Skeletal muscle satellite cell (primary cell): ENCODE measurements around the gene TBC1D9.
"Not testable (repeated sequence)": the region's sequence is repeated elsewhere in the genome, so short reads cannot be mapped to it uniquely, and the experiment has no call there.

Experiments used
- H3K27me3 ChIP-seq: 2 replicates; pipeline ENCODE4 v1.7.0; 2013; ENCODE audit warnings: low read length; ENCODE audit not compliant: control insufficient read depth, insufficient read depth
- H3K36me3 ChIP-seq: 2 replicates; pipeline ENCODE4 v1.7.0; 2013; ENCODE audit warnings: mild to moderate bottlenecking, control low read depth, low read length; ENCODE audit not compliant: insufficient read depth
- H3K4me1 ChIP-seq: 2 replicates; pipeline ENCODE4 v1.7.0; 2013; ENCODE audit warnings: low read length; ENCODE audit not compliant: control insufficient read depth, insufficient read depth
- H3K4me2 ChIP-seq: 2 replicates; pipeline ENCODE4 v1.7.0; 2013; ENCODE audit warnings: mild to moderate bottlenecking, low read length
- H3K4me3 ChIP-seq: 2 replicates; pipeline ENCODE4 v1.7.0; 2013; ENCODE audit warnings: low read length
- H3K9ac ChIP-seq: 2 replicates; pipeline ENCODE4 v1.7.0; 2013; ENCODE audit warnings: mild to moderate bottlenecking, low read depth, low read length, moderate library complexity
- H3K9me3 ChIP-seq: replicated peaks from 2 replicates; pipeline ENCODE4 v1.7.0; 2013; ENCODE audit warnings: mild to moderate bottlenecking, control low read depth, low read length

TBC1D9 gene

DNA sequence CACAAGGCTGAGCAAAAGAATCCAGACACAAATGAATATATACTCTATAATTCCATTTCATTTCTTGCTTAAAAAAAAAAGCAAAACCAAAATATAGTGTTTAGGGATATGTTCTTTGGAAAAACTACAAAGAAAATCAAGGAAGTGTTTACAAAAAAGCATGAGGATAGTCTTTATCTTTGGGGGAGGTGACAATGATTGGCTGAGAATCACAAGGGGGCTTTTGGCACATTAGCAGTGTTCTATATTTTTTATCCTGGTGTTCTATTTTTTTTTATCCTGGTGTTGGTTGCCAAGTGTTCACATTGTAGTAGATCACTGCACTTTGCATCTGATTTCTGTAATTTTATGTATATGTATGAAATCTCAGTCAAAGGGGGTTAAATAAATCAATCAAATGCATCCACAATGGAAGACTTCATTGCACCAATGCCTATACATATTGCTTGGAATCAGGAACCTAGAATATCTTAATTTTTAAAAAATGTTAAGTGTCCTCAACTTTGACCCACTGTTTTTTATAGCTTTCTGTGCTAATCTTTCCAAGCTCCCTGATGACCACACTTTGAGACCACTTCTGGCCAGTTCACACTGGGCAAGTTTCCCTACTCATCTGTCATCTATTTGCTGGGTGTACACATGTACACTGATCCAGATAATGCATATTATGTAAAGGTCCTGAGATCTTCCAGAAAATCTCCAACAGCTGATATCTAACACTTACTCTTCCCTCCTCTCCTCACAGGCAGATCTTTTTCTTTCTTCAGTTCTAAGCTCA, 3.7 kb downstream of the TBC1D9 start:
- H3K27me3 ChIP-seq = no peaks in the 10 kb centered on the region
- no peaks in the 10 kb centered on the region for H3K36me3 ChIP-seq
- H3K4me3 ChIP-seq = no peak overlapping the region
- no peak overlapping the region for H3K9ac ChIP-seq
- H3K4me2 ChIP-seq = no peak overlapping the region
- H3K9me3 ChIP-seq = no peaks in the 10 kb centered on the region
- peaks cover 7% of the 10 kb centered on the region for H3K4me1 ChIP-seq

DNA sequence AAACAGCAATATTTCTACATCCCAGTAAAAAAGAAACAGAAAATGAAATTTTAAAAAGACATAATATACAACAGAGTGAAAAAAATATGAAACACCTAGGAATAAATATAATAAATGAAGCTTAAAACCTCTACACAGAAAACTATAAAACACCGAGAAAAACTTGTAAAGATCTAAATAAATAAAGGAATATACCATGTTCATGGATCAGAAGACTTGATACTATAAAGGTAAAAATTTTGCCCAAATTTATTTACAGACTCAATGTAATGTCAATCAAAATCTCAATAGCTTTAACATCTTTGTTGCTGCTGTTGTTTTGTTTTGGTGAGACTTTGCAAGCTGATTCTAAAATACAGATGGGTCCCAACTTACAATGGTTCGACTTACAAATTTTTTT, 5.7 kb downstream of the TBC1D9 start:
- no peaks in the 10 kb centered on the region for H3K9me3 ChIP-seq
- H3K4me1 ChIP-seq = no peaks in the 10 kb centered on the region
- H3K4me3 ChIP-seq = no peak overlapping the region
- no peak overlapping the region for H3K9ac ChIP-seq
- no peak overlapping the region for H3K4me2 ChIP-seq
- no peaks in the 10 kb centered on the region for H3K27me3 ChIP-seq
- no peaks in the 10 kb centered on the region for H3K36me3 ChIP-seq

DNA sequence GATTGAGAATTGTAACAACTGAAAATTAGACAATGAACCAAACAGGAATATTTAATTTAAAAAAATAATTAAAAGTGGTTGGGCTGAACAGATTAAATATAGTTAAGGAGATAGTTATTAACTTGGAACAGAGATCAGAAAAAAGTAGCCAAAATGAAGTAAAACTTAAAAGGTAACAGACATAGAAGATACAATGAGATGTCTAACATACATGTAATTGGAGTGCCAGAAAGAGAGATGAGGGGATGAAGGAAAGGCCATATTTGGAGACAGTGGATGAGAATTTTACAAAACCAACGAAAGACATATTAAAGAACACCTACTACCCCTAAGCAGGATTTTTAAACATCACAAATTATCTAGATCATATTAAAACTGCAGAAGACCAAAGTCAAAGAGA, 8.0 kb downstream of the TBC1D9 start:
- no peaks in the 10 kb centered on the region for H3K27me3 ChIP-seq
- H3K36me3 ChIP-seq = no peaks in the 10 kb centered on the region
- no peak overlapping the region for H3K4me2 ChIP-seq
- no peak overlapping the region for H3K9ac ChIP-seq
- H3K9me3 ChIP-seq = no peaks in the 10 kb centered on the region
- peaks cover 6% of the 10 kb centered on the region for H3K4me1 ChIP-seq
- H3K4me3 ChIP-seq = no peak overlapping the region

DNA sequence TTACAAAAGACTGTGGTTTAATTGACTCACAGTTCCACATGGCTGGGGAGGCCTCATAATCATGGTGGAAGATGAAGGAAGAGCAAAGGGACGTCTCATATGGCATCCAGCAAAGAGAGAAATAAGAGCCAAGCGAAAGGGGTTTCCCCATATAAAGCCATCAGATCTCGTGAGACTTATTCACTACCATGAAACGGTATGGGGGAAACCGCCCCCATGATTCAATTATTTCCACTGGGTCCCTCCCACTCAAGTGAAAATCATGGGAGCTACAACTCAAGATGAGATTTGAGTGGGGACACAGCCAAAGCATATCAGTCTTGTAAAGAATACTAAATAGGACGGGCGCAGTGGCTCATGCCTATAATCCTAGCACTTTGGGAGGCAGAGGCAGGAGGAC, 9.6 kb downstream of the TBC1D9 start:
- H3K4me1 ChIP-seq = peaks cover 14% of the 10 kb centered on the region
- not testable (repeated sequence) for H3K9me3 ChIP-seq, H3K27me3 ChIP-seq, H3K4me2 ChIP-seq, H3K4me3 ChIP-seq, H3K36me3 ChIP-seq, H3K9ac ChIP-seq

DNA sequence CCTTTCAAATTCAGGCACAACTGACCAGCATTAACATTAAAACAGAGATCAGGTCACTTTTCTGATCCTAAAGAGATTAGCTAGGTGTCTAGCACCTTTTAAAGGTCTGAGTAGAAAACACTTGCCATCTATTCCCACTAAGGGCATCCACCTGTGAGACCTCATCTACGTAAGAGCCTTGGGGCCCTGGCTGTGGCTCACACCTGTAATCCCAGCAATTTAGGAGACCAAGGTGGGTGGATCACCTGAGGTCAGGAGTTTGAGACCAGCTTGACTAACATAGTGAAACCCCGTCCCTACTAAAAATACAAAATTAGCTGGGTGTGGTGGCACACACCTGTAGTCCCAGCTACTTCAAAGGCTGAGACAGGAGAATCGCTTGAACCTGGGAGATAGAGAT, 11.8 kb downstream of the TBC1D9 start:
- H3K4me3 ChIP-seq = no peak overlapping the region
- no peak overlapping the region for H3K9ac ChIP-seq
- H3K4me2 ChIP-seq = no peak overlapping the region
- H3K27me3 ChIP-seq = no peaks in the 10 kb centered on the region
- peaks cover 14% of the 10 kb centered on the region for H3K4me1 ChIP-seq
- no peaks in the 10 kb centered on the region for H3K9me3 ChIP-seq
- H3K36me3 ChIP-seq = no peaks in the 10 kb centered on the region

DNA sequence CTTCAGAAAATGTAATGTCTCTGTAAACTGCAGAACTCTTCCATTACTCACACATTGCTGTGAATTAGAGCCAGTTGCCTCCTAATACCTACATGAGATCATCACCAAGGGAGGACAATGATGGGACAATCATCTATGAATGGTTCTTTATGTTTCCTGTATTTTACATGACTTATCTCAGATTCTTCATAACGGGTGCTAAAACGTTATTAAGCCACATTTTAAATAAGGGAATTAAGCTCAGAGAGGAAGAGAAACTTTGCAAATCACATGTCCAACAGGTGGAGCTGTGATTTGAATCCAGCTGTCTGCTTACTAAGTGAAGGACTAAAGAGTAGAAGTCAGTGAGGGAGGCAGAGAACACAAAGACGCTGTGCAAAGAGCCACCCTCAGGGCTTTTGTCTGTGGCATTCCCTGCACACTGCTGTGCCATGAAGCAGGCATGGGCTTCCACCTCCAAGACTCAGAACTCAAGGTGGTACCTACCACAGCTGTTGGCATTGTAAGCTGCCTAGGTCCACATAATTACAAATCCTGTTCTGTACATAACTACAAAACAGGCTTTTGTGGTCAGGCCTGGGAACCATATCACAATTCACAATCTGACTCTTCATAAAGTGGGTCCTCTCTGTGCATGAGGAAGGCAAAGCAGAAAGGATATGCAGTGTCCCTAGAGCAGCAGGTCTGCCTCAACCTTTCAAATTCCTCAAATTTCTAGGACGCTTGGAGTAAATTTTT, 12.8 kb downstream of the TBC1D9 start:
- no peak overlapping the region for H3K4me2 ChIP-seq
- H3K9me3 ChIP-seq = no peaks in the 10 kb centered on the region
- H3K9ac ChIP-seq = no peak overlapping the region
- no peaks in the 10 kb centered on the region for H3K27me3 ChIP-seq
- no peaks in the 10 kb centered on the region for H3K36me3 ChIP-seq
- no peak overlapping the region for H3K4me3 ChIP-seq
- peaks cover 14% of the 10 kb centered on the region for H3K4me1 ChIP-seq

DNA sequence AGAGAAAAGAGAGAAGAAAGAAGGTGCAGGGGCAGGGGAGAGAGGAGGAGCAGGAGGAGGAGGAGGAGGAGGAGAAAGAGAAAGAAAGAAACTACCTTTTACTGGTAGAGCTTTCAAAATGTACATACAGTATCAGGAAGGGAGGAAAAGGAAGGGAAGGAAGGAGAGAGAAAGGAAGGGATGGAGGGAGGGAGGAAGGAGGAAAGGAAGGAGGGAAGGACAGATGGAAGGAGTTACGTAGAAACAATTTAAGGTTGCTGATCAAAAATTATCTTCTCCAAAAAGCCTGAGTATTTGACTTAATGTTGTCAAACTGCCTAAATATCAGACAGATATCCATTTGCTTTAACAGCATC, 13.4 kb downstream of the TBC1D9 start:
- Histone ChIP-seq H3K4me3 (no peak overlapping the region), H3K9ac (no peak overlapping the region), H3K4me1 (peaks cover 14% of the 10 kb centered on the region)

DNA sequence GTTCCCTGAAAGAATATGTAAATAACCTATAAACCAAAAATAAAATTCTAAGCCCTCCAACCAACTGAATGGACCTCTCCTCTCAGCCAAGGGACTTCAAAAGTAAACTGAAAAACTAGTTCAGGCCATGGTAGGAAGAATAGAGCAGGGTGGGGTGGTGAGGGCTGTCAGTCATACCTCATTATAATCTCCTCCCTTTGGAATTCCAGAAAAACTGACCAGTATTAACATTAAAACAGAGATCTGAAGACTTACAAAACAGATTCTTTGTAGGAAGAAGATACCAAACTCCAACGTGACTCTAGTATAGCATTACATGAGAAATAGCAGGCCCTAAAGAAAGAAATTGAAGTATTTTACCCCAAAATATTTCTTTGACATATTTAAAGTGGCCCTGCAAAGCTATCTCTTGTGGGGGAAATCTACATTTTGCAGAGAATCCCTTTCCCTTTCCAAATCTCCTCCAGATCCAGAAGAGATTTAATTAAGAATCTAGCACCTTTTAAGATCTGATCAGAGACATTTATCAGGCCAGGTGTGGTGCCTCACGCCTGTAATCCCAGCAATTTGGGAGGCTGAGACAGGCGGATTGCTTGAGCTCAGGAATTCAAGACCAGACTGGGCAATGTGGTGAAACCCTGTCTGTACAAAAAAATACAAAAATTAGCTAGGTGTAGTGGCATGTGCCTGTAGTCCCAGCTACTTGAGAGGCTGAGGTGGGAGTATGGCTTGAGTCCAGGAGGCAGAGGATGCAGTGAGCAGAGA, 15.1 kb downstream of the TBC1D9 start:
- H3K4me2 ChIP-seq = no peak overlapping the region
- no peak overlapping the region for H3K9ac ChIP-seq
- H3K9me3 ChIP-seq = no peaks in the 10 kb centered on the region
- peaks cover 14% of the 10 kb centered on the region for H3K4me1 ChIP-seq
- no peaks in the 10 kb centered on the region for H3K27me3 ChIP-seq
- no peaks in the 10 kb centered on the region for H3K36me3 ChIP-seq
- no peak overlapping the region for H3K4me3 ChIP-seq

More for the DNA sequence above, 13.4 kb downstream of the TBC1D9 start:
- peak overlapping the region; percentile 54 for H3K4me2 ChIP-seq
- no peaks in the 10 kb centered on the region for H3K9me3 ChIP-seq
- H3K27me3 ChIP-seq = no peaks in the 10 kb centered on the region
- no peaks in the 10 kb centered on the region for H3K36me3 ChIP-seq

DNA sequence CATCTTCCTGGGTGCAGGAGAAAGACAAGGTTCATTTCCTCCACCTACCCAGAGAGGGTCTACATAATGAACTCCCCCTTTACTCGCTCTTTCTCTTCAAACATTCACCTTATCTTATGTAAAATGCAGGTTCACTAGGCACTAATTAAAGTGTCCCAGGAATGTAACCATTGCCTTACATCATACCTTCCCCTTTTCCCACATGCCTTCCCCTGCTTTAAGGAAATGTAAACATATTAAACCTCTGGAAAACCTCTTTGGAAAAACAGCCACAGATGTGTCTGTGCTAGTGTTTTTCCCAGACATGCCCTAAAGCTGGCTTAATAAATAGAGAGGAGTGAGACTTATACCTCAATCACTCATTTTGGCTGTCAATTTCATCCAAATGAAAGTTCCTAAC, 15.8 kb downstream of the TBC1D9 start:
- H3K4me1 ChIP-seq = peaks cover 14% of the 10 kb centered on the region
- H3K9me3 ChIP-seq = no peaks in the 10 kb centered on the region
- H3K27me3 ChIP-seq = no peaks in the 10 kb centered on the region
- H3K9ac ChIP-seq = no peak overlapping the region
- no peak overlapping the region for H3K4me2 ChIP-seq
- H3K36me3 ChIP-seq = no peaks in the 10 kb centered on the region
- H3K4me3 ChIP-seq = no peak overlapping the region

DNA sequence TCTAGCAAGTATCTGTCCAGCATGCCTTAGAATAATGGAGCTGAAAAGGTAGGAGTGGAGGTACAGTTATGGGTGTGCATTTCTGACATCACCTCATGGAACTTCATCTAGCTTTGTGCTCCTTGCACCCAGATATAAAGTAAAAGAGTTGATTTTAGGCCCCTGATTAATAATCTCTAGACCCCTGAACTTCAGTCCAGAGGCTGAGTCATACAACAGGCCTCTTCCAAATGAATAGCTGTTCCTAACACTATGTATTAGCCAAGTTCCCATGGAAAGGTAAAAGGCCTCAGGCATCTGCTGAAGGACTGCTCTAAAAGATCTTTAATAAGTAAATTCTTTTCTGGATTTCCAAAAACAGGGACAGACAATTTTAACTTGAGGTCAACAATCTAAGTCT, 16.2 kb downstream of the TBC1D9 start:
- no peak overlapping the region for H3K9ac ChIP-seq
- H3K27me3 ChIP-seq = no peaks in the 10 kb centered on the region
- no peaks in the 10 kb centered on the region for H3K36me3 ChIP-seq
- H3K4me1 ChIP-seq = peaks cover 14% of the 10 kb centered on the region
- H3K4me2 ChIP-seq = no peak overlapping the region
- no peaks in the 10 kb centered on the region for H3K9me3 ChIP-seq
- H3K4me3 ChIP-seq = no peak overlapping the region

DNA sequence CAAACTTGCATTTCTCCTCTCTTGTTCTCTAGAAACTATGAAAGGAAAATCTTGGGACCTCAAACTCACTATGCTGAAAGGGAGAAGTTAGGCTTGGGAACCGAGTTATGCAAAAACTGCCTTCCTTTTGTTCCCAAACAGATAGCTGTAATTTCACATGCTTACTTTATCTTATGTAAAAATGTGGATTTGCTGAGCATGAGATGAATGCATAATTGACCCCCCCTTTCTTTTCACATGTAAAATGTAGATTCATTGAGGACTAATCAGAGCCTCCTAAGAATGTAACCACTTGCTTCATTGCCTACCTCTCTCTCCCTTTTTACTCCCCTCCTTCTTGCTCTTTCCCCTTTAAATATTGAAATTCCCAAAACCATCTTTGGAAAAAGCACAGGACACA, 18.0 kb downstream of the TBC1D9 start:
- H3K36me3 ChIP-seq = no peaks in the 10 kb centered on the region
- no peak overlapping the region for H3K4me3 ChIP-seq
- no peak overlapping the region for H3K9ac ChIP-seq
- H3K9me3 ChIP-seq = no peaks in the 10 kb centered on the region
- H3K4me2 ChIP-seq = no peak overlapping the region
- H3K4me1 ChIP-seq = peaks cover 8% of the 10 kb centered on the region
- H3K27me3 ChIP-seq = no peaks in the 10 kb centered on the region
